Tibial artery (tissue), 4 donors: Measurements from ENCODE around the gene NCAPG2.

ENCODE experiments used
- DNase-seq, 2 donors: peaks; one replicate each; pipeline ENCODE4 v3.0.0-alpha.2; 2019
- H3K27ac ChIP-seq, 2 donors: fragments of 200-600 bp; sonication (generic) in 1 of 2; 1 replicate in 1 of 2; 2 replicates in 1 of 2; pipeline ENCODE4 v1.5.1; 2018 to 2019; ENCODE audit warnings: mild to moderate bottlenecking in 1 of 2
- H3K27me3 ChIP-seq, 2 donors: fragments of 200-600 bp; sonication (generic) in 1 of 2; one replicate each; pipeline versions ENCODE4 v1.5.1 to v1.6.0; 2016 to 2019
- H3K36me3 ChIP-seq, 3 donors: fragments of 200-600 bp; sonication (generic) in 2 of 3; one replicate each; pipeline ENCODE4 v1.5.1; 2016 to 2019; ENCODE audit warnings: mild to moderate bottlenecking in 2 of 3
- H3K4me1 ChIP-seq, 4 donors: fragments of 200-600 bp; sonication (generic) in 2 of 4; 1 replicate in 3 of 4; 2 replicates in 1 of 4; pipeline ENCODE4 v1.5.1; 2016 to 2019
- H3K4me3 ChIP-seq, 2 donors: fragments of 200-600 bp; sonication (generic) in 1 of 2; 1 replicate in 1 of 2; 2 replicates in 1 of 2; pipeline ENCODE4 v1.5.1; 2018 to 2019; ENCODE audit warnings: mild to moderate bottlenecking in 2 of 2
- H3K9me3 ChIP-seq, 3 donors: fragments of 200-600 bp; sonication (generic) in 1 of 3; one replicate each; pipeline ENCODE4 v1.5.1; 2016 to 2019
- intact Hi-C: fragments of 100-400 bp; cut with DNase I; formaldehyde crosslinking; loops from one replicate; pipeline ENCODE4 v1.15.0; 2023; ENCODE audit warnings: low total_unique reads
- TF ChIP-seq, protein P1 (sequence below), 2 experiments: fragments of 200-600 bp in 1 of 2; fragments of 450-650 bp in 1 of 2; IDR thresholded peaks; one replicate each; pipeline ENCODE4 v1.5.1; 2017 to 2019; ENCODE audit warnings: antibody characterized with exemption in 2 of 2, mild to moderate bottlenecking in 1 of 2, moderate library complexity in 1 of 2

The NCAPG2 gene

DNA sequence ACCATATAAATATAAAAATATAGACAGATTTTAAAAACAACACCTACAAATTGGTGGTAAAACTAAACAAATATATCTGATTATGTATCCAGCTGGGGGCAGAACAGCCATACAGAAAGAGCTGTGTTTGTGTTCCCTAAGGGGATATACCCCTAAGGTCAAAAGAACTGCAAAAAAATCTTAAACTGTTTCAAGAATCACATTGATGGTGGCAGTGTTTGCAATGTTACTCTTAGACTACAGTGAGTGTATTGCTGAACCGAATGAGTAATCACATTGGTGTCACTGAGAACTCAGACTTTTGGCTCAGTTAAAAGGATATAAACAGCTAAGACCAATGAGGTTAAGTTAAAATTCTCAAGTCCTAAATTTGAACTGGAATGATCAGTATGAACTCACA is 89.9 kb downstream of the NCAPG2 start:
- TF ChIP-seq, protein P1, sequence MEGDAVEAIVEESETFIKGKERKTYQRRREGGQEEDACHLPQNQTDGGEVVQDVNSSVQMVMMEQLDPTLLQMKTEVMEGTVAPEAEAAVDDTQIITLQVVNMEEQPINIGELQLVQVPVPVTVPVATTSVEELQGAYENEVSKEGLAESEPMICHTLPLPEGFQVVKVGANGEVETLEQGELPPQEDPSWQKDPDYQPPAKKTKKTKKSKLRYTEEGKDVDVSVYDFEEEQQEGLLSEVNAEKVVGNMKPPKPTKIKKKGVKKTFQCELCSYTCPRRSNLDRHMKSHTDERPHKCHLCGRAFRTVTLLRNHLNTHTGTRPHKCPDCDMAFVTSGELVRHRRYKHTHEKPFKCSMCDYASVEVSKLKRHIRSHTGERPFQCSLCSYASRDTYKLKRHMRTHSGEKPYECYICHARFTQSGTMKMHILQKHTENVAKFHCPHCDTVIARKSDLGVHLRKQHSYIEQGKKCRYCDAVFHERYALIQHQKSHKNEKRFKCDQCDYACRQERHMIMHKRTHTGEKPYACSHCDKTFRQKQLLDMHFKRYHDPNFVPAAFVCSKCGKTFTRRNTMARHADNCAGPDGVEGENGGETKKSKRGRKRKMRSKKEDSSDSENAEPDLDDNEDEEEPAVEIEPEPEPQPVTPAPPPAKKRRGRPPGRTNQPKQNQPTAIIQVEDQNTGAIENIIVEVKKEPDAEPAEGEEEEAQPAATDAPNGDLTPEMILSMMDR (IDR thresholded peaks at IDR 0.05): no peak
- no peaks in the 10 kb centered on the region for H3K4me1 ChIP-seq
- DNase-seq: no peak
- no peaks in the 10 kb centered on the region for H3K36me3 ChIP-seq
- intact Hi-C loops: no loop called here
- H3K4me3 ChIP-seq: no peak overlapping the region
- no peak overlapping the region for H3K27ac ChIP-seq
- H3K27me3 ChIP-seq: no peaks in the 10 kb centered on the region
- no peaks in the 10 kb centered on the region for H3K9me3 ChIP-seq

DNA sequence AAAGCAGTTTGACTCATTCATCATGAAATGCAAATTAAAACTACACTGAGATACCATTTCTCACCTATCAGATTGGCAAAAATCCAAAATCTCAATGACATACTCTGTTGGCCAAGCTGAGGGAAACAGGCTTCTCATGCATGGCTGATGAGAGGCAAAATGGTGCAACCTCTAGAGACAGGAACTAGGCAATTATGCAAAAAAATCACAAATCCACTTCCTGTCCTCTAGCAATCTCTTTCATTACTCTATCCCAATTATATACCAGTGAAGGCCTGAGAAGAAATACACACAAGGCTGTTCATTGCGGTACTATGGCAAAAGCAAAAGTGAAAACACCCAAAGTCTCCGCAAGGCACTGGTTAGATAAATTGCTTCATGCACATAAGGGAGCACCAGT is 91.1 kb downstream of the NCAPG2 start:
- TF ChIP-seq, protein P1 (IDR thresholded peaks at IDR 0.05): no peak
- H3K27me3 ChIP-seq: no peaks in the 10 kb centered on the region
- no peak overlapping the region for H3K4me3 ChIP-seq
- no peaks in the 10 kb centered on the region for H3K9me3 ChIP-seq
- DNase-seq: no peak
- H3K4me1 ChIP-seq: no peaks in the 10 kb centered on the region
- H3K36me3 ChIP-seq: no peaks in the 10 kb centered on the region
- intact Hi-C loops: no loop called here
- H3K27ac ChIP-seq: no peak overlapping the region

DNA sequence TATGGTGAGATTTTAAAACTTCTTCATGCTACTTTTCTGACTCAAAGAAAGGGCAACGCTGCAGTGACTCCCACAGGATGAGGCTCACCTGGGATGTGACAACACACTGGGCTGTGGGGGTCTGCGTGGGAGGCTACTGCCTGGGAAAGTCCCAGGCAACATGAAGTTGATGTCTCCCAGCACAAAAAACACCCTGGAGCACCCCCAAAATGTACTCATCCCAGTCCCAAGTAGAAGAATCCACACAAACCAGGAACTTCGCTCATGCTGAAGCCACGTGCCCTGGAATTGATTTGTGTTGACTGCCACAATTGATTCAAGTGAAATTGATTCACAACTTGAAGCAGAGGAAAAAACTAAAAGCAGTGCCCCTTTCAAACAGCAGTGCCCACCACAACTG is 92.1 kb downstream of the NCAPG2 start:
- no peak for DNase-seq
- H3K27ac ChIP-seq: no peak overlapping the region
- no peaks in the 10 kb centered on the region for H3K36me3 ChIP-seq
- H3K4me1 ChIP-seq: no peaks in the 10 kb centered on the region
- intact Hi-C loops: no loop called here
- TF ChIP-seq, protein P1 (IDR thresholded peaks at IDR 0.05): no peak
- no peak overlapping the region for H3K4me3 ChIP-seq
- H3K9me3 ChIP-seq: no peaks in the 10 kb centered on the region
- H3K27me3 ChIP-seq: no peaks in the 10 kb centered on the region

DNA sequence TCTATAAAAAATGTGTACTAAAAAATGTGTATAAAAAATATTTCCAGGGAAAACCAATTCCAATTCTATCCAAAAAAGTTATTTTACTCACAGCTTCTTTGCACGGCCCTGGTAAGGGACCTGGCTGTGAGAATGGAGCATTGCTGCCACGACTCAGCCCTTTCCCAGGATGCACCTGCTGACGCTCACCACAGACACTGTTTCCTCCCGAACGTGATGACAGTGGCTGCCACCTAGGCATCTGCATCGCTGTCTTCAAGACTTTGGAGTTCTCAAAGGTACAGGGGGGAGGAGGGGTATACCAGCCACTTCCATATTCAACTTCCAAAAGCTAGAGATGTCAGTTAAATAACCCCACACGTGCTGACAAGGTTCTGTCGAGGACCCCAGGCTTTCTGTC is 93.1 kb downstream of the NCAPG2 start:
- H3K36me3 ChIP-seq: no peaks in the 10 kb centered on the region
- TF ChIP-seq, protein P1 (IDR thresholded peaks at IDR 0.05): no peak
- no peaks in the 10 kb centered on the region for H3K27me3 ChIP-seq
- no peak for DNase-seq
- intact Hi-C loops: no loop called here
- H3K9me3 ChIP-seq: no peaks in the 10 kb centered on the region
- H3K4me3 ChIP-seq: no peak overlapping the region
- H3K27ac ChIP-seq: no peak overlapping the region
- H3K4me1 ChIP-seq: no peaks in the 10 kb centered on the region

DNA sequence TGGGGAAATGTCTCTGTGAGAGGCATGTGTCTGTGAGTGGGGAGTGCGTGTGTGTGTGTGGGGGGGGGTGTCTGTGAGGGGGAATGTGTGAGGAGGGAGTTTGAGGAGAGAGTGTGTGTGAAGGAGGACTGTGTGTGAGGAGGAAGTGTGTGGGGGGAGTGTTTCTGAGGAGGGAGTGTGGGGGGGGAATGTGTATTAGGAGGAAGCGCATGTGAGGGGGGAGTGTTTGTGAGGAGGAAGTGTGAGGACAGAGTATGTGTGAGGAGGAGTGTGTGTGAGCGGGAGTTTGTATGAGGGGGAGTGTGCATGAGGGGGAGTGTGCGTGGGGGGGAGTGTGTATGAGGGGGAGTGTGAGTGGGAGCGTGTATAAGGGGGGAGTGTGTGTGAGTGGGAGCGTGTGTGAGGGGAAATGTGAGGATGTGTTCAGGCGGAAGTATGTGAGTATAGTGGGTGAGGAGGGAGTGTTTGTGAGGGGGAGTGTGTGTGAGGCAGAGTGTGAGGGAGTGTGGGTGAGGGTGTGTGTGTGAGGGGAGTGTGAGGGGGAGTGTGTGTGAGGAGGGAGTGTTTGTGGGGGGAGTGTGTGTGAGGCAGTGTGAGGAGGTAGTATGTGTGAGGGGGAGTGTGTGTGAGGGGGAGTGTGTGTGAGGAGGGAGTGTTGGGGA is 95.2 kb downstream of the NCAPG2 start:
- no peak overlapping the region for H3K27ac ChIP-seq
- H3K9me3 ChIP-seq: no peaks in the 10 kb centered on the region
- TF ChIP-seq, protein P1 (IDR thresholded peaks at IDR 0.05): no peak
- no peaks in the 10 kb centered on the region for H3K27me3 ChIP-seq
- no peaks in the 10 kb centered on the region for H3K4me1 ChIP-seq
- intact Hi-C loops: no loop called here
- no peak for DNase-seq
- no peak overlapping the region for H3K4me3 ChIP-seq
- H3K36me3 ChIP-seq: no peaks in the 10 kb centered on the region

DNA sequence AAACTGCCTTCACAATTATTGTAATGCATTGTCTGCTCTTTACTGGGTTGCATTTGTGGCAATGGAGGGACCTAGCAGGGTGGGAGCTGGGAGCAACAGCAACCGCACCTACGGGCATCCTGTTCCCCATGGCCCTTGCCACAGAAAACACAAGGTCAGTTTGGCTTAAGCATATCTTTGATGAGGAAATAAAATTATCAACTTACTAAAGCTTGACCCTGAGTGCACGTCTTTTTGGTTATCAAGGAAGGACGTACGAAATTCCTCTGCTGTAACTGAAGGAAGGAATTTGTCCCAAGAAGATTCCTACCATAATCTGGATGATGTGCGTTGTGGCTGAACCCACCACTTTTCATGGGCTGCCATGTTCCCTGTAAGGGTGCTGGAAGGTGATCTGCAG is 97.0 kb downstream of the NCAPG2 start:
- Histone ChIP-seq H3K9me3 (no peaks in the 10 kb centered on the region), H3K27ac (no peak overlapping the region), H3K4me3 (no peak overlapping the region), H3K4me1 (no peaks in the 10 kb centered on the region), H3K27me3 (no peaks in the 10 kb centered on the region), H3K36me3 (no peaks in the 10 kb centered on the region)
- DNase-seq: no peak
- intact Hi-C loops: no loop called here
- TF ChIP-seq, protein P1 (IDR thresholded peaks at IDR 0.05): no peak
